Liver (tissue), 3 donors: ENCODE results near the gene SMOC1.

Experiments used
- CTCF ChIP-seq: fragments of 150-350 bp; IDR thresholded peaks from 2 replicates; pipeline ENCODE4 v1.5.1; 2017; ENCODE audit warnings: improper control_type of control experiment, low read depth, low read length; ENCODE audit not compliant: missing input control
- EGR1 ChIP-seq, 2 donors: IDR thresholded peaks; 2 replicates each; pipeline ENCODE4 v1.6.1; 2016 to 2018; ENCODE audit warnings: antibody characterized with exemption in 2 of 2, low read depth in 2 of 2
- FOXA1 ChIP-seq: IDR thresholded peaks from 2 replicates; pipeline ENCODE4 v1.6.1; 2016; ENCODE audit warnings: antibody characterized with exemption
- GABPA ChIP-seq, 2 donors: IDR thresholded peaks in 1 of 2; conservative IDR thresholded peaks in 1 of 2; 2 replicates each; pipeline ENCODE4 v1.6.1; 2016; ENCODE audit warnings: antibody characterized with exemption in 2 of 2, mild to moderate bottlenecking in 1 of 2, moderate library complexity in 1 of 2
- JUND ChIP-seq, 2 donors: IDR thresholded peaks; 2 replicates each; pipeline ENCODE4 v1.6.1; 2016; ENCODE audit warnings: antibody characterized with exemption in 2 of 2
- RAD21 ChIP-seq, 2 donors: IDR thresholded peaks; 2 replicates each; pipeline ENCODE4 v1.6.1; 2016; ENCODE audit warnings: antibody characterized with exemption in 2 of 2, mild to moderate bottlenecking in 2 of 2
- REST ChIP-seq: IDR thresholded peaks from 2 replicates; pipeline ENCODE4 v1.6.1; 2016; ENCODE audit warnings: antibody characterized with exemption, mild to moderate bottlenecking
- RXRA ChIP-seq, 2 donors: IDR thresholded peaks; 2 replicates each; pipeline ENCODE4 v1.6.1; 2017 to 2018; ENCODE audit warnings: antibody characterized with exemption in 2 of 2, mild to moderate bottlenecking in 1 of 2
- SP1 ChIP-seq: IDR thresholded peaks from 2 replicates; pipeline ENCODE4 v1.6.1; 2018; ENCODE audit warnings: antibody characterized with exemption, mild to moderate bottlenecking
- TAF1 ChIP-seq: conservative IDR thresholded peaks from 2 replicates; pipeline ENCODE4 v1.6.1; 2016; ENCODE audit warnings: antibody characterized with exemption, mild to moderate bottlenecking
- TF ChIP-seq, protein P1 (sequence below): IDR thresholded peaks from 2 replicates; pipeline ENCODE4 v1.6.1; 2016; ENCODE audit warnings: antibody characterized with exemption
- TF ChIP-seq, protein P2 (sequence below): IDR thresholded peaks from 2 replicates; pipeline ENCODE4 v1.6.1; 2016; ENCODE audit warnings: antibody characterized with exemption
- donor health status: healthy.
- donor health status: healthy.

DNA sequence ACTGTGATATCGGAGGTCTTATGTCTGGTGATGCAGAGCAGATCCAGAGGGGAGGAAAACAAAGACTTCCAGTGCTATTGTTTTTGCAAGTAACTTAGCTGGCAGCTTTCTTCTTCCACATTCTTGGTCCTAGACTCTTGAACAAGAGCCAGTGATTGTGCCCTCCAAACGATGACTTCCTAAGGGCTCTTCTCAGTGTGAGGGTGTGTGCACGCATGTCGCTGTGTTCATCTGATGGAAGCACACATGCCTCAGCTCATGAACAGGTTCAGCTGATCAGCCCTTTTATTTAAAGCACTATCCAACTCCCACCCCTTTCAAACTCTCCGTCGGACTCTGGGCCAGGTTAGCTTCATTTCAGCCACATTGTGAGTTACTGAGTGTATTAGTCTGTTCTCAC, 59.5 kb downstream of the SMOC1 start:
- TF ChIP-seq CTCF, result no peak
- no peak for TF ChIP-seq RAD21 (IDR thresholded peaks at IDR 0.05)
- TF ChIP-seq JUND (IDR thresholded peaks at IDR 0.05), result no peak
- TF ChIP-seq EGR1 (IDR thresholded peaks at IDR 0.05; ENCODE audit: low read depth in 2 of 2), result no peak
- no peak for TF ChIP-seq SP1
- no peak for TF ChIP-seq GABPA (IDR thresholded peaks at IDR 0.05 in 1 of 2, conservative IDR thresholded peaks at IDR 0.05 in 1 of 2)
- TF ChIP-seq TAF1, result no peak
- TF ChIP-seq RXRA (IDR thresholded peaks at IDR 0.05), result no peak
- TF ChIP-seq, protein P1, sequence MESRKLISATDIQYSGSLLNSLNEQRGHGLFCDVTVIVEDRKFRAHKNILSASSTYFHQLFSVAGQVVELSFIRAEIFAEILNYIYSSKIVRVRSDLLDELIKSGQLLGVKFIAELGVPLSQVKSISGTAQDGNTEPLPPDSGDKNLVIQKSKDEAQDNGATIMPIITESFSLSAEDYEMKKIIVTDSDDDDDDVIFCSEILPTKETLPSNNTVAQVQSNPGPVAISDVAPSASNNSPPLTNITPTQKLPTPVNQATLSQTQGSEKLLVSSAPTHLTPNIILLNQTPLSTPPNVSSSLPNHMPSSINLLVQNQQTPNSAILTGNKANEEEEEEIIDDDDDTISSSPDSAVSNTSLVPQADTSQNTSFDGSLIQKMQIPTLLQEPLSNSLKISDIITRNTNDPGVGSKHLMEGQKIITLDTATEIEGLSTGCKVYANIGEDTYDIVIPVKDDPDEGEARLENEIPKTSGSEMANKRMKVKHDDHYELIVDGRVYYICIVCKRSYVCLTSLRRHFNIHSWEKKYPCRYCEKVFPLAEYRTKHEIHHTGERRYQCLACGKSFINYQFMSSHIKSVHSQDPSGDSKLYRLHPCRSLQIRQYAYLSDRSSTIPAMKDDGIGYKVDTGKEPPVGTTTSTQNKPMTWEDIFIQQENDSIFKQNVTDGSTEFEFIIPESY, result no peak
- TF ChIP-seq, protein P2, sequence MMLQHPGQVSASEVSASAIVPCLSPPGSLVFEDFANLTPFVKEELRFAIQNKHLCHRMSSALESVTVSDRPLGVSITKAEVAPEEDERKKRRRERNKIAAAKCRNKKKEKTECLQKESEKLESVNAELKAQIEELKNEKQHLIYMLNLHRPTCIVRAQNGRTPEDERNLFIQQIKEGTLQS, result no peak
- TF ChIP-seq FOXA1, result no peak
- TF ChIP-seq REST, result no peak
